Measurements from ENCODE around the gene PLA2G4E. TPM values are rescaled to one million over a fixed set of nuclear protein-coding genes. Genes with fewer than 3 reads are reported as not detected.

PLA2G4E gene
- total RNA-seq, 1 donor from 2014 or later: 1.5 TPM

DNA sequence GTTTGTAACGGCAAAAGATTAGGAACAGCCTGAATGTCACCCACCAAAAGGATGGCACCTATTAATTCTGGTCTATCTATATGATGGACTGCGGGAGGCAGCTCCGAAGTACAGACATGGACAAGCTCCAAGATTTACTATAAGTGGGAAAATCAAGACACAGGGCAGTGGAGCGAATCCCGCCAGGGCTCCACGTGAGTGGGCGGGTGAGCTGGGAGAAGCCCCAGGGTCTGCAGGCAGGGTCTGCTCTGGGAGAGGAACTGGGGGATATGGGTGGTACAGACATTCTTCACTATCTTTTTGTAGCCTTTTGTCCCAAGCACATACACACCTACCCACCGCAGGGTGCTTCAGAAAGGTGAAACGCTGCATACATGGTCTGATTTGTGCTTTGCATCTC lies 88.7 kb downstream of the PLA2G4E start:
- TF ChIP-seq, protein P1, sequence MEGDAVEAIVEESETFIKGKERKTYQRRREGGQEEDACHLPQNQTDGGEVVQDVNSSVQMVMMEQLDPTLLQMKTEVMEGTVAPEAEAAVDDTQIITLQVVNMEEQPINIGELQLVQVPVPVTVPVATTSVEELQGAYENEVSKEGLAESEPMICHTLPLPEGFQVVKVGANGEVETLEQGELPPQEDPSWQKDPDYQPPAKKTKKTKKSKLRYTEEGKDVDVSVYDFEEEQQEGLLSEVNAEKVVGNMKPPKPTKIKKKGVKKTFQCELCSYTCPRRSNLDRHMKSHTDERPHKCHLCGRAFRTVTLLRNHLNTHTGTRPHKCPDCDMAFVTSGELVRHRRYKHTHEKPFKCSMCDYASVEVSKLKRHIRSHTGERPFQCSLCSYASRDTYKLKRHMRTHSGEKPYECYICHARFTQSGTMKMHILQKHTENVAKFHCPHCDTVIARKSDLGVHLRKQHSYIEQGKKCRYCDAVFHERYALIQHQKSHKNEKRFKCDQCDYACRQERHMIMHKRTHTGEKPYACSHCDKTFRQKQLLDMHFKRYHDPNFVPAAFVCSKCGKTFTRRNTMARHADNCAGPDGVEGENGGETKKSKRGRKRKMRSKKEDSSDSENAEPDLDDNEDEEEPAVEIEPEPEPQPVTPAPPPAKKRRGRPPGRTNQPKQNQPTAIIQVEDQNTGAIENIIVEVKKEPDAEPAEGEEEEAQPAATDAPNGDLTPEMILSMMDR (IDR thresholded peaks at IDR 0.05): no peak
- Histone ChIP-seq H3K36me3 (no peaks in the 10 kb centered on the region), H3K9me3 (no peaks in the 10 kb centered on the region), H3K4me1 (peaks cover 87% of the 10 kb centered on the region), H3K27ac (no peak overlapping the region), H3K4me3 (no peak overlapping the region), H3K27me3 (no peaks in the 10 kb centered on the region)
- intact Hi-C loops (cut with DNase I): no loop called here
- DNase-seq (peak; percentile 45), ATAC-seq (no peak)

Other genes starting within 250 kb of the PLA2G4E start
- gene MAPKBP1, start 246.6 kb downstream of the PLA2G4E start, total RNA-seq: 22.4 TPM
- gene JMJD7, start 192.9 kb downstream of the PLA2G4E start, total RNA-seq: 36.7 TPM
- 14.4 TPM for gene PLA2G4B, start 182.2 kb downstream of the PLA2G4E start, total RNA-seq
- gene SPTBN5, start 127.0 kb downstream of the PLA2G4E start, total RNA-seq: 1.9 TPM
- gene EHD4, start 48.5 kb downstream of the PLA2G4E start, total RNA-seq: 39.5 TPM
- not detected for gene PLA2G4D, start 73.5 kb upstream of the PLA2G4E start, total RNA-seq
- gene PLA2G4F, start 135.6 kb upstream of the PLA2G4E start, total RNA-seq: 104 TPM
- gene VPS39, start 187.3 kb upstream of the PLA2G4E start, total RNA-seq: 83.3 TPM

All from upper lobe of right lung (tissue), 1 donor.